ENCODE data around the gene GABRG3.

DNA sequence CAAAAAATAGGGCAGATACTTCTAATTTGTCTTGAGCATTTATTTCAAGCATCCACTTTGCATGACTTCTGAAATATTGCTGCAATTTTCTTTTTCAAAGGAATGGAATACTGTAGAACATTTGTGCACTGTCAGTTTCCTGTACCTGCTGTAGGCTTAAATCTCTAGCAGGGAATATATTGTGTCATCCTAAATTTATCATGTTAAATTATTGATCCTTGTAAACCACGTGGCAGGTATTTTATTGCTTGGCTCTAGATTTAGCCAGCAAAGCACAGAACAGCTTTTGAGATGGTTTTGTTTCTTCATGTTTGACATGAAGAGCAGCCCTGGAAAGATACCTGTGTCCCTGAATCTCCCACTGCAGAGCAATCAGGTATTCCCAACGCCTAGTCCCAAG lies 470.1 kb downstream of the GABRG3 start:
- TF ChIP-seq, protein P1, sequence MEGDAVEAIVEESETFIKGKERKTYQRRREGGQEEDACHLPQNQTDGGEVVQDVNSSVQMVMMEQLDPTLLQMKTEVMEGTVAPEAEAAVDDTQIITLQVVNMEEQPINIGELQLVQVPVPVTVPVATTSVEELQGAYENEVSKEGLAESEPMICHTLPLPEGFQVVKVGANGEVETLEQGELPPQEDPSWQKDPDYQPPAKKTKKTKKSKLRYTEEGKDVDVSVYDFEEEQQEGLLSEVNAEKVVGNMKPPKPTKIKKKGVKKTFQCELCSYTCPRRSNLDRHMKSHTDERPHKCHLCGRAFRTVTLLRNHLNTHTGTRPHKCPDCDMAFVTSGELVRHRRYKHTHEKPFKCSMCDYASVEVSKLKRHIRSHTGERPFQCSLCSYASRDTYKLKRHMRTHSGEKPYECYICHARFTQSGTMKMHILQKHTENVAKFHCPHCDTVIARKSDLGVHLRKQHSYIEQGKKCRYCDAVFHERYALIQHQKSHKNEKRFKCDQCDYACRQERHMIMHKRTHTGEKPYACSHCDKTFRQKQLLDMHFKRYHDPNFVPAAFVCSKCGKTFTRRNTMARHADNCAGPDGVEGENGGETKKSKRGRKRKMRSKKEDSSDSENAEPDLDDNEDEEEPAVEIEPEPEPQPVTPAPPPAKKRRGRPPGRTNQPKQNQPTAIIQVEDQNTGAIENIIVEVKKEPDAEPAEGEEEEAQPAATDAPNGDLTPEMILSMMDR (IDR thresholded peaks at IDR 0.05): no peak
- TF ChIP-seq POLR2A (IDR thresholded peaks at IDR 0.05; ENCODE audit: low read depth): no peak
